NCI-H446 treated with DMSO at 0.1 percent for 48 hours (cell line): ENCODE measurements around the gene INSYN2B.
"Not testable (repeated sequence)": the region's sequence is repeated elsewhere in the genome, so short reads cannot be mapped to it uniquely, and the experiment has no call there.

ENCODE experiments used
- DNase-seq: peaks from one replicate; lab custom pipeline; 2025; lab: John Stamatoyannopoulos, UW

The INSYN2B gene

DNA sequence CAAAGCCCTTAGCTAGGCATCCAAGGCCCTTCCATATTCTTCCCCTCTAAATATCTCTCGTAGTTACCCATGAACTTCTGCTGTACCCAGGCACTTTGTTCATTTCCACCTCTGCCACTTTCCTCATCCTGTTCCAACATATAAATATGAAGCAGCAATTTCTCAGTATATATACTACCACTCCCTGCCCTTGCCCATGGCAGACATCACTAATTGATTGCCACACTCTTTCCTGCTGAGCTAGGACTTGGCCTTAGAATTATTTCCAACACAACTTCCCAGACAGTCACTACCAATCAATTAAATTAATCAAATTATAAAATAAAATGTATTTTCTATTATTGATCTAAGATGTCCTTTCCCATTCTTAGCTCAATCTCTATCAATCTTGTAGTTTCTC is 8.5 kb downstream of the INSYN2B start:
- no peak for DNase-seq

DNA sequence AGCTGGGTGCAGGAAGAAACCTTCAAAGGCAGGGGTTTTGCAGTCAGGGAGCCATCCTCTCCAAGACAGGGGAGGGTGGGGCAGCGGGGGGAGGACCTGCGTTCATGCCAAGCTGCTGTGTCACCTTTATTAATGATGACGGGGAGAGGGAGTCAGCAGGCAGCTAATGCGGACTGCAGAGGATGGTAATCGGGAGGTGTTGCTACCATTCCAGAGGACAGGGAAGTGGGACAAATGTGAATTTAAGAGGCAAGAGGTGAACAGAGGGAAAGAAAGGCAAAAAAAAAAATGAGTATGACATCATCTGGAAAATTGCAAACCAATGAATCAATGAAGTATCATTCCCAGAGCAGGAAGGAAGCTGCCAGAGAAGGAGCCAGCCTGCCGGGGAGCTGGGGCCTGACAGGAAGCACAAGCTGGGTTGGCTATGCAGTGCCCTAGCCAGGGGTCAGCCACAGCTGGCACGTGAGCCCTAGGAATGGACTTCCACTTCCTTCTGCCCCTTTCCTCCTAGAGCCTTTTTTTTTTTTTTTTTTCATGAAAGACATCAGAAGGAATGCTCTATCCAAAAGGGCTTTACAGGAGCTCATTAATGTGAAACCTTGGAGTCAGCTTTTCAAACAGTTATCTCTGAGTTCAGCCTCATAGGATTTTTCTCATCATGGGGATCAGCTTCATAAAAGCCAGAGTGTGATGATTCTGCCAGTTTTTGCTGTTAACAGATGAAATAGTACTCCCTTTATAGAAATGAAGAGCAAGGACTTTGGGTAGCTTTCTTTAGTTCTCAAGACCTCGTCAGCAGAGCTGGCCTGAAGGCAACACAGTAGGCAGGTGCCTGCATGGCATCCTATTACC is 9.2 kb downstream of the INSYN2B start:
- DNase-seq = no peak

DNA sequence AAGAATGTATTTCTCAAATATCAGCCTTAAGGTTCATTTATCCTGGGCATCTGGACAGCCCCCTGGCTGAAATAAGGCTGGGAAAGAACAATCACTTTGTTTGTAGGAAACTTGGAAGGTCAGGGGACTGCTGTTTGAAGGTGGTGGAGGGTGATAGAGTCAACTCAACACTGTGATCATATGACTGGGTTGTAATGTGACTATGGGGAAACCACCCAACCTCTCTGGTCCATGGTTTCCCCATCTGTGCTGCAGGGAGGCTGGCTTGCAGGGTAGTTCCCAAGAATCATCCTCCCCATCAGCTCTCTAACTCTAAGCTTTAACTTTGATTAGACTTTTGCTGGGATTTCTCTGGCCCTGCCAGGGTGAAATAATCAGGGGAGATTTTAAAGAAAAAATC is 10.0 kb downstream of the INSYN2B start:
- DNase-seq = no peak

DNA sequence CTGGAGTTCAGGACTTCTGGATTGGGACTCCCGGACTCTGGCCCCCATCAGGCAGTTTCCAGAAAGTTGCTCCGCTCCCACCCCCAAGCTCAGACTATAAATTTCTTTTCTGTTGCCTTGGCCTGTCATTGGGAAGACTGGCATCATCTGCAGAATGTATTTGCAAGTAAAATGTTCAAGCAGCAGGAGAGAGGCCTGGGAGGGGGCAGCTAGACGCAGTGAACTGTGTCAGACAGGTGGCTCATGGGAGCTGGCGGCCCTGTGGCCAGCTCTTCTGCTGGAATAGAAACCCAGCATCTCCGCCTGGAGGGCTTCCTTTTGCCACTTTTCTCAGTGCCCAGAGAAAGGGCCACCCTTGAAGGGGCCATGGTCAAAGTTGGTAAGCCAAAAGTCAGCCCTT is 16.0 kb downstream of the INSYN2B start:
- no peak for DNase-seq

GRCh38 chr5:169960659-169961058 is 19.6 kb downstream of the INSYN2B start:
- DNase-seq = no peak

DNA sequence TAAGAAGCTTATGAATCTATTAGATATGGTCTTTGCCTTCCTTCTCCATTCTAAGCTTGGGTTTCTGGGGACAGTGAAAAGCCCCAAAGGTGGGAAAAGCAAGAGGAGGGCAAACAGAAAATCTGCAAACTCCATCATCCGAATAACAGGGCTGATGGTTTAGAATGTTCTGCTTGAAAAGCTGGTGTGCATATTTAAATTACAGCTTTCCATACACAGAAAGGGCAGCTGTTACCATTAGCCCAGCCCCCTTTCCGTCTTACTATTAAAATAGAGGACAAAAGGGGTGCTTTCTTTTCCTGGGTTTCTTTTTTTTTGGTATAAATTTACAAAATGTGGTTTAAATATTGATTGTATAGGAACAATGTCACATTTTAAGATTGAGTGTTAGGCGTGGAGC is 22.0 kb downstream of the INSYN2B start:
- DNase-seq = no peak

DNA sequence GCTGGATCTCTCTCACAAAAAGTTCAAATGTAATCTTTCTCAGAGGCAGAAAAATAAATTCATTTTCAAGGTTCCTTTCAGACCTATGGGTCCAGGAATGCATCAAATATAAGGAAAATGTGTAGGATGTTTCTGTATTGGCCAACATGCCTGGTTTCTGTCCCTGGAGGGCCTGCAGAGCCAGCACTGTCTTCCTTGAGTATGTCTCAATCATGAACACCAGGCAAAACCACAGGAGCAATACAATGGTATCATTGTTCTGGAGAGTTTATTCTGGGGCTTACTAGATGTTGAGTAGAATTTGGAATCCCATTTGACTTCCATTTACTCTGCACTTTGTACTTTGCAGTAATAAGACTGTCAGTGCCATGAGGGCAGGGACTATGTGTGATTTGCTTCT is 23.5 kb downstream of the INSYN2B start:
- DNase-seq = no peak

DNA sequence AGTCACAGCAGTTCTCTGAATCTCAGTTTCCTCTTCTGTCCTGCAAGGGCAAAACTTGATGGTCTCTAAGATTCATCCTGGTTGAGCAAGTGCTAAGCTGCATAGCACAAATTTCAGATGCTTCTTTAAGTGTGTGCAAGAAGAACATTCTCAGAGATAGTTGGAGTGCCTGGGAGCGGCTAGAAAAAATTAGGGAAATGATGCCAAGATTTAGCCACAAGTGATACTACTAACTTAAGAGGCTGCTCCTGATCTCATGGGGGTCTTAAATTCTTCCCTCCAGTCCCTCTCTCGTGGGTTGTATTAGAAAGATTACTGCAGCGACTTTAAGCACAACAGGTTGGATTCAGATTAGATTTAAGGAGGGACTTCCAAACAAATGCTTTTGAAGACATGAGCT is 24.2 kb downstream of the INSYN2B start:
- no peak for DNase-seq

DNA sequence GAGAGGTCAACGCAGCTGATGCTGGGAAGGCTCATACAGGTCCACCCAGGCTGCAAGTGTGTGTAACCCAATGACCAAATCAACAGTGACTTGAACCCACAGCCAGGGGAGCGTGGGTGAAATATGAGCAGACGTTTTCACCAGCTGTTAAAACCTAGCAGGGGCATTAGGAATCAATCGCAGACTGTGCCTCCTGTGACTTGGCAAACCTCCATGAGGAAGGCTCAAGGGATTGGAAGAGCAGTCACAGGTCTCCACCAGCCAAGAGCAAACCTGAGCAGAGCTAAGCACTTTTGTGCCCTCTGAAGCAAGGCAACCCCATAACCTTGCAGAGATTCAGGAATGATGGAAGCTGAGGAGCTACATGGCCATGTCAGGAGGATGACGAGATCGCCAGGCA is 25.5 kb downstream of the INSYN2B start:
- DNase-seq = no peak

DNA sequence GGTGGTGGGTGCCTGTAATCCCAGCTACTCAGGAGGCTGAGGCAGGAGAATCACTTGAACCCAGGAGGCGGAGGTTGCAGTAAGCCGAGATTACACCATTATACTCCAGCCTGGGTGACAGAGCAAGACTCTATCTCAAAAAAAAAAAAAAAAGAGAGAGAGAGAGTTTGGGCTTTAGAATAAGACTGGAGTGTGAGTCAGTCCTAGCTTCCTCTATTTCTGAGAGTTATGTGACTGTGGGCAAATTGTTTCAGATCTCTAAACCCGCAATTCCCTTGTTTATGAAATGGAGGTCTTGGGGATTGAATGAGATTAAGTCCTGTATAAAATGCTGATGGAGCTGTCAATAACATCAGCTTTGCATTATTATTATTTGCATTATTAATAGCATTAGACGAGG is 27.1 kb downstream of the INSYN2B start:
- DNase-seq = not testable (repeated sequence)

DNA sequence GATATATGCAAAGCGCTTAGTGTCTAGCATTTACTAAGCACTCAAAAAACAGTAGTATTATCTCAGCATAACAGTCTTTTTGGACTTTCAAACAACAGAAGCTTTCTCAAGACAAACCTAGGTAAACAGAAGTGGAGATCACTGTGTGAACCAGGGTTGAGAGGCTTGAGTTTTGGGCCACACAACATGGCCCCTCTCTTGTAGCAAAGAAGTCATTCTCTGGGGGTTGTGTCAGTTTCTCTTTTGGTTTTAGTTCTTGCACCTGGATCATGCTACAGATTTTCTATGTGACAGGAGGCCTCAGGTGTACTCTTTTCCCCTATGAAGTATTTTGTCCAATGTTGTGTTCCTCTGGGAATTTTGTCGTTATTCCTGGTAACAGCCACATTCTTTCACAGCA is 30.0 kb downstream of the INSYN2B start:
- no peak for DNase-seq

- DNase-seq = no peak
Measured at GRCh38 chr5:169946743-169947295, 33.5 kb downstream of the INSYN2B start.

GRCh38 chr5:169945831-169946261 is 34.4 kb downstream of the INSYN2B start:
- no peak for DNase-seq

GRCh38 chr5:169944922-169945680 is 35.2 kb downstream of the INSYN2B start:
- DNase-seq = no peak

DNA sequence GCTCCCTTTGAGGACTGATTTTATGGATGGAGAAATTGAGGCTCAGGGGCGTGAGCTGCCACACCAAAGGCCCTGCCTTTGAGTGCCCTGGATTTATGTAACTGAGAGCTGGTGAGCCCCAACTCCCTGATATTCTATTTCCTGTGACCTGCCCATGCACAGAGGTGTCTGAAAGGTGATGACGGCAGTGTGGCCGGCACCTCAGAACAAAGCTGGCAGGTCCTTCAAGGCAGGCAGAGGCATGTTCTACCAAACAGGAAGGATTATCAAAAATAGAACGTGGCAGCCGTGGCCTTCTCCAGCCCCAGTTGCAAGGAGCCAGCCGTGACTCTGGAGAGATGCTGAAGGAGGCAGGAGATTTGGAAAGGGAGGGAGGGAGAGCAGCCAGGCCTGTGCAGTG is 36.2 kb downstream of the INSYN2B start:
- DNase-seq = no peak

DNA sequence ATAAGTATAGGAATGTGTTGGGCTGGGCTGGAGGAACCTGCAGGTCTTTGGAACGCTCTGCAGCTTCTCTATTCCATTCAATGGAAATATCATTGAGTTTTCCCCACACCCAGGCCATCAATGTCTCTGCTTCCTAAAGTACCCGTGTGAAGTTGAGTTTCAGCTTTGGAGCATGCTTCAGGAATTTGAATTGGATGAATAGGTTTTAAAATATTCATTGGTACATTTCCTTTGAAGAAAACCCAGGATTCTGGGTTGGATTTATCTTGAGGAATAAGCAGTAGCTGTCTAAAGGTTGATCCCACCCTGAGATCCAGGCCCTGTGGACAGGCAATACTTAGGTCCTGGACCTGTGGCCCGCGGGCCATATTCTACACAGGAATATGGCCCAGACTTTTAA is 37.3 kb downstream of the INSYN2B start:
- no peak for DNase-seq

- DNase-seq = no peak
Measured at GRCh38 chr5:169942181-169942580, 38.1 kb downstream of the INSYN2B start.

GRCh38 chr5:169941542-169941941 is 38.8 kb downstream of the INSYN2B start:
- no peak for DNase-seq

- DNase-seq = no peak
Measured at GRCh38 chr5:169939731-169940130, 40.6 kb downstream of the INSYN2B start.

DNA sequence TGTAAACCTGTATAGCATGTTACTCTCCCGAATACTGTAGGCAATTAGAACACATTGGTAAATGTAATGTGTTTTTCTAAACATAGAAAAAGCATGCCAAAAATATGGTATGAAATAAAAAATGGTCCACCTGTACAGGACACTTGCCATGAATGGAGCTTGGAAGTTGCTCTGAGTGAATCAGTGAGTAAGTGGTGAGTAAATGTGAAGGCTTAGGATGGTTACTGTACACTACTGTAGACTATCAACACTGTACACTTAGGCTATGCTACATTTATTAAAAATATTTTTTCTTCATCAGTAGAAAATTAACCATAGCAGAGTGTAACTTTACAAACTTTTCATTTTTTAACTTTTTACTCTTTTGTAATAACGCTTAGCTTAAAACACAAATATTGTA is 41.9 kb downstream of the INSYN2B start:
- no peak for DNase-seq

GRCh38 chr5:169935762-169936161 is 44.5 kb downstream of the INSYN2B start:
- no peak for DNase-seq

- no peak for DNase-seq
Measured at GRCh38 chr5:169934990-169935389, 45.3 kb downstream of the INSYN2B start.

DNA sequence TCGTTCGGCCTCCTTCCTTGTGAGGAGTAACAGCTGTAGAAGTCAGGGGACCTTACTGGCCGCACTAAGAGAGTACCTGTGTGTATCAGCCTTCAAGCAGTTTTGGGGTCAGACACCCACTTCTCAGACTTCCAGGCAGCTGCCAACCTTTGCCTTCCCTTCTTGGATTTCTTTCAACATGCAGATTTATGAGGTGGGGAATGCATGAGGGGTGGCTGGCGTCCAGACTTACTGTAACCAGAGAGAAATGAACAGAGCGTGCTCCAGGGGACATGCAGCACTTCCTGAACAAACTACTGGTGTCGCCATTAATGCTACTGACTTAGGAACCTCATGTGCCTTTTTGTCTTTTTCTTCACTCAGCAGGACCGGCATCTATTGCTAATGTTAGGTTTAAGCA is 46.7 kb downstream of the INSYN2B start:
- DNase-seq = no peak
